Keratinocyte (primary cell): ENCODE data around the gene KMO. TPM values are rescaled to one million over a fixed set of nuclear protein-coding genes. Genes with fewer than 3 reads are reported as not detected.

Source experiments
- DNase-seq: peaks from one replicate; pipeline ENCODE4 v3.0.0-alpha.2; 2011; ENCODE audit warnings: low read depth, missing footprints, low spot score
- FAIRE-seq: peaks from 2 replicates; lab custom pipeline; 2011; peaks lifted over from hg19 to GRCh38; lab: Jason Lieb, UNC
- H2AFZ ChIP-seq: 2 replicates; pipeline ENCODE4 v1.6.0; 2012; ENCODE audit warnings: low read length, control low read depth, inconsistent platforms; ENCODE audit not compliant: control insufficient read depth
- H3K27ac ChIP-seq: 2 replicates; pipeline ENCODE4 v1.5.1; 2011; ENCODE audit warnings: low read length; ENCODE audit not compliant: control insufficient read depth, insufficient read depth
- H3K27me3 ChIP-seq: 3 replicates; pipeline ENCODE4 v1.6.0; 2011; ENCODE audit warnings: low read length; ENCODE audit not compliant: control insufficient read depth, insufficient read depth; ENCODE audit errors: extremely low read depth
- H3K36me3 ChIP-seq, 2 experiments: 2 replicates in 1 of 2; 3 replicates in 1 of 2; pipeline ENCODE4 v1.5.1; 2011; ENCODE audit warnings: low read length in 2 of 2, mild to moderate bottlenecking in 1 of 2; ENCODE audit not compliant: control insufficient read depth in 2 of 2, insufficient read depth in 2 of 2; ENCODE audit errors: extremely low read depth in 1 of 2
- H3K4me1 ChIP-seq: 3 replicates; pipeline ENCODE4 v1.5.1; 2011; ENCODE audit warnings: low read length; ENCODE audit not compliant: control insufficient read depth, insufficient read depth; ENCODE audit errors: extremely low read depth
- H3K4me2 ChIP-seq: 3 replicates; pipeline ENCODE4 v1.6.0; 2011; ENCODE audit warnings: low read depth, low read length; ENCODE audit not compliant: control insufficient read depth, insufficient read depth; ENCODE audit errors: extremely low read depth
- H3K4me3 ChIP-seq, 3 experiments: fragments of 200-600 bp in 1 of 3; sonication (generic) in 1 of 3; 2 replicates in 2 of 3; 3 replicates in 1 of 3; pipeline ENCODE4 v1.5.1; 2011 to 2016; ENCODE audit warnings: low read length in 3 of 3, mild to moderate bottlenecking in 3 of 3, control low read depth in 2 of 3, inconsistent platforms in 1 of 3, low read depth in 1 of 3, mixed read lengths in 1 of 3, mixed run types in 1 of 3, moderate library complexity in 1 of 3; ENCODE audit not compliant: control insufficient read depth in 2 of 3, insufficient read depth in 2 of 3; ENCODE audit errors: extremely low read depth in 1 of 3
- H3K79me2 ChIP-seq: 2 replicates; pipeline ENCODE4 v1.6.0; 2012; ENCODE audit warnings: low read length; ENCODE audit not compliant: control insufficient read depth, insufficient read depth
- H3K9ac ChIP-seq: 3 replicates; pipeline ENCODE4 v1.6.0; 2011; ENCODE audit warnings: low read length; ENCODE audit not compliant: control insufficient read depth, insufficient read depth; ENCODE audit errors: extremely low read depth
- H3K9me1 ChIP-seq: 3 replicates; pipeline ENCODE4 v1.6.0; 2011; ENCODE audit warnings: low read length; ENCODE audit not compliant: control insufficient read depth, insufficient read depth; ENCODE audit errors: extremely low read depth
- H3K9me3 ChIP-seq: 2 replicates; pipeline ENCODE4 v1.5.1; 2012; ENCODE audit warnings: low read depth, low read length; ENCODE audit not compliant: control insufficient read depth
- H4K20me1 ChIP-seq: 3 replicates; pipeline ENCODE4 v1.6.0; 2011; ENCODE audit warnings: low read length; ENCODE audit not compliant: control insufficient read depth, insufficient read depth; ENCODE audit errors: extremely low read depth
- CTCF ChIP-seq, 3 experiments: IDR thresholded peaks in 1 of 3; conservative IDR thresholded peaks in 1 of 3; optimal IDR thresholded peaks in 1 of 3; 2 replicates in 2 of 3; 3 replicates in 1 of 3; pipeline versions ENCODE3 to v1.5.1; 2011; ENCODE audit warnings: low read length in 3 of 3, mild to moderate bottlenecking in 3 of 3, moderate library complexity in 2 of 3, control low read depth in 1 of 3, inconsistent platforms in 1 of 3; ENCODE audit not compliant: insufficient read depth in 2 of 3; ENCODE audit errors: extremely low read depth in 1 of 3
- EZH2 ChIP-seq: IDR thresholded peaks from one replicate; pipeline ENCODE4 v1.6.1; 2012; ENCODE audit warnings: inconsistent platforms, mild to moderate bottlenecking, low read length, moderate library complexity
- dilution Hi-C: fragments of 300-500 bp; cut with MboI; formaldehyde crosslinking; loops from one replicate; pipeline ENCODE4 v1.7.0; 2020; ENCODE audit warnings: low sequenced_read_pairs; ENCODE audit not compliant: extremely low pct_ligation_motif_present
- polyA plus RNA-seq, 5 experiments: library from polyadenylated mRNA; depleted of rRNA in 3 of 5; stranded (reverse) in 3 of 5; stranded (forward) in 1 of 5; unstranded in 1 of 5; fragments of >200 nt; gene quantifications; 1 replicate in 1 of 5; 2 replicates in 3 of 5; 3 replicates in 1 of 5; pipeline versions ENCODE4 v1.2.1 to v1.2.3, GENCODE V29; 2011 to 2012; ENCODE audit warnings: missing spikeins in 2 of 5, low read depth in 1 of 5, low replicate concordance in 1 of 5

Gene KMO
- polyA plus RNA-seq, 1 donor (not counting 4 experiments of a cell fraction or from before 2014, with no cell fraction given): 4.7 TPM

GRCh38 chr1:241600496-241600901 lies 68.3 kb downstream of the KMO start:
- dilution Hi-C loops: loop anchor here (25.0 kb wide), 1 partner anchor 237 kb away; the partner anchor contains the start of gene EXO1
- Histone ChIP-seq H3K9me3 (no peaks in the 10 kb centered on the region), H3K27ac (no peak overlapping the region), H2AFZ (no peak overlapping the region), H3K36me3 (peaks cover 2 to 11% of the 10 kb centered on the region in 2 experiments), H4K20me1 (no peaks in the 10 kb centered on the region), H3K4me1 (peaks cover 13% of the 10 kb centered on the region), H3K9me1 (no peaks in the 10 kb centered on the region), H3K79me2 (no peaks in the 10 kb centered on the region), H3K4me3 (no peak overlapping the region), H3K27me3 (no peaks in the 10 kb centered on the region), H3K4me2 (no peak overlapping the region), H3K9ac (no peak overlapping the region)
- no peak for DNase-seq
- no peak for FAIRE-seq
- no peak for TF ChIP-seq CTCF (optimal IDR thresholded peaks at IDR 0.05 in 1 of 3, IDR thresholded peaks at IDR 0.05 in 1 of 3, conservative IDR thresholded peaks at IDR 0.05 in 1 of 3; ENCODE audit: extremely low read depth in 1 of 3, insufficient read depth in 2 of 3, low read length in 3 of 3)
- no peak for TF ChIP-seq EZH2

- Histone ChIP-seq H3K79me2 (no peaks in the 10 kb centered on the region), H3K36me3 (peaks cover 2 to 8% of the 10 kb centered on the region in 2 experiments), H4K20me1 (no peaks in the 10 kb centered on the region), H3K4me2 (no peak overlapping the region), H3K9me3 (no peaks in the 10 kb centered on the region), H3K27me3 (no peaks in the 10 kb centered on the region), H3K9ac (no peak overlapping the region), H3K27ac (peak overlapping the region; percentile 53), H3K4me3 (peak overlapping the region in 1 of 3 experiments; percentile 16), H3K9me1 (no peaks in the 10 kb centered on the region), H3K4me1 (peaks cover 41% of the 10 kb centered on the region), H2AFZ (no peak overlapping the region)
- FAIRE-seq (no peak), DNase-seq (no peak)
- dilution Hi-C loops: loop anchor here (25.0 kb wide), 1 partner anchor 234 kb away; the partner anchor contains the start of gene EXO1
- TF ChIP-seq CTCF (optimal IDR thresholded peaks at IDR 0.05 in 1 of 3, IDR thresholded peaks at IDR 0.05 in 1 of 3, conservative IDR thresholded peaks at IDR 0.05 in 1 of 3; ENCODE audit: extremely low read depth in 1 of 3, insufficient read depth in 2 of 3, low read length in 3 of 3) (no peak), EZH2 (no peak)
Measured at GRCh38 chr1:241603731-241604245, 71.6 kb downstream of the KMO start.
